SIG-M5 treated with dmso at 0.1 percent for 504 hours (cell line): ENCODE measurements around the gene SLC15A2.

Experiments used
- DNase-seq: peaks from one replicate; lab custom pipeline; 2025; ENCODE audit not compliant: unreplicated experiment; lab: John Stamatoyannopoulos, UW

SLC15A2 gene

GRCh38 chr3:121979246-121979645 is 85.0 kb downstream of the SLC15A2 start:
- DNase-seq, result no peak

GRCh38 chr3:121979734-121980449 is 85.7 kb downstream of the SLC15A2 start:
- peak; percentile 20 for DNase-seq

GRCh38 chr3:121980450-121980796 is 86.2 kb downstream of the SLC15A2 start:
- no peak for DNase-seq

- no peak for DNase-seq
Observed at GRCh38 chr3:121981473-121981872, 87.3 kb downstream of the SLC15A2 start.

GRCh38 chr3:121985846-121986245 is 91.6 kb downstream of the SLC15A2 start:
- no peak for DNase-seq

- no peak for DNase-seq
Observed at GRCh38 chr3:121988146-121988545, 93.9 kb downstream of the SLC15A2 start.

- peak; percentile 18 for DNase-seq
Observed at GRCh38 chr3:121989943-121990342, 95.7 kb downstream of the SLC15A2 start.

GRCh38 chr3:121992601-121993560 is 98.7 kb downstream of the SLC15A2 start:
- no peak for DNase-seq
